ENCODE measurements around the gene NUP214. TPM values are rescaled to one million over a fixed set of nuclear protein-coding genes. Genes with fewer than 3 reads are reported as not detected.

NUP214 gene
- total and polyA plus RNA-seq, 7 donors, result 11.8 to 28.1 (median 20.1) TPM

- 76 to 90% (median 88%) methylated on average over 4 of the region's 4 CpGs for WGBS, 3 donors
- no peak overlapping the region for H3K4me3 ChIP-seq
- DNase-seq (no peak), ATAC-seq (no peak)
- peaks cover 10% of the 10 kb centered on the region for H3K4me1 ChIP-seq
- no peaks in the 10 kb centered on the region for H3K27me3 ChIP-seq (ENCODE audit: insufficient read depth in 3 of 3, low read length in 2 of 3)
- TF ChIP-seq CTCF (IDR thresholded peaks at IDR 0.05), result no peak
- peaks cover 3 to 9% of the 10 kb centered on the region in 2 donors for H3K36me3 ChIP-seq (ENCODE audit: insufficient read depth in 1 of 2, low read depth in 1 of 2)
- no peak overlapping the region for H3K27ac ChIP-seq
- intact Hi-C loops (cut with DNase I), result no loop called here
- H3K9me3 ChIP-seq, result peaks cover 7% of the 10 kb centered on the region
Observed at GRCh38 chr9:131216806-131217205, 91.4 kb downstream of the NUP214 start.

- H3K27me3 ChIP-seq (ENCODE audit: insufficient read depth in 3 of 3, low read length in 2 of 3), result no peaks in the 10 kb centered on the region
- H3K9me3 ChIP-seq, result no peaks in the 10 kb centered on the region
- no peak overlapping the region for H3K27ac ChIP-seq
- H3K4me1 ChIP-seq, result peaks cover 10% of the 10 kb centered on the region
- H3K36me3 ChIP-seq (ENCODE audit: insufficient read depth in 1 of 2, low read depth in 1 of 2), result peaks cover 3 to 11% of the 10 kb centered on the region in 2 donors
- peak; percentile 53 to 81 (median 72) for ATAC-seq
- TF ChIP-seq CTCF (IDR thresholded peaks at IDR 0.05), result no peak
- WGBS, 3 donors, result 34 to 45% (median 39%) methylated on average over 6 of the region's 6 CpGs
- intact Hi-C loops (cut with DNase I), result no loop called here
- DNase-seq, result no peak
- H3K4me3 ChIP-seq, result no peak overlapping the region
Observed at GRCh38 chr9:131217331-131218031, 92.1 kb downstream of the NUP214 start.

- ATAC-seq, result no peak
Observed at GRCh38 chr9:131218370-131218769, 93.0 kb downstream of the NUP214 start.

GRCh38 chr9:131220485-131220884, 95.1 kb downstream of the NUP214 start:
- Histone ChIP-seq H3K4me1 (peaks cover 10% of the 10 kb centered on the region), H3K9me3 (no peaks in the 10 kb centered on the region), H3K27me3 (ENCODE audit: insufficient read depth in 3 of 3, low read length in 2 of 3) (no peaks in the 10 kb centered on the region), H3K4me3 (no peak overlapping the region), H3K27ac (no peak overlapping the region), H3K36me3 (ENCODE audit: insufficient read depth in 1 of 2, low read depth in 1 of 2) (peaks cover 2 to 36% of the 10 kb centered on the region in 2 donors)
- no peak for DNase-seq
- no peak for TF ChIP-seq CTCF (IDR thresholded peaks at IDR 0.05)
- WGBS, 3 donors, result 84 to 88% (median 87%) methylated on average over 2 of the region's 2 CpGs
- intact Hi-C loops (cut with DNase I), result no loop called here
- ATAC-seq, result no peak

More at GRCh38 chr9:131218370-131218769, 93.0 kb downstream of the NUP214 start:
- Histone ChIP-seq H3K9me3 (no peaks in the 10 kb centered on the region), H3K4me3 (no peak overlapping the region), H3K27ac (no peak overlapping the region), H3K27me3 (ENCODE audit: insufficient read depth in 3 of 3, low read length in 2 of 3) (no peaks in the 10 kb centered on the region), H3K4me1 (peaks cover 10% of the 10 kb centered on the region), H3K36me3 (ENCODE audit: insufficient read depth in 1 of 2, low read depth in 1 of 2) (peaks cover 3 to 20% of the 10 kb centered on the region in 2 donors)
- DNase-seq, result no peak
- intact Hi-C loops (cut with DNase I), result no loop called here
- no peak for TF ChIP-seq CTCF (IDR thresholded peaks at IDR 0.05)
- 83 to 91% (median 87%) methylated on average over 5 of the region's 5 CpGs for WGBS, 3 donors

GRCh38 chr9:131222460-131222859, 97.1 kb downstream of the NUP214 start:
- Histone ChIP-seq H3K4me3 (no peak overlapping the region), H3K36me3 (ENCODE audit: insufficient read depth in 1 of 2, low read depth in 1 of 2) (peaks cover 0 to 36% of the 10 kb centered on the region in 2 donors), H3K27ac (no peak overlapping the region), H3K4me1 (peaks cover 12% of the 10 kb centered on the region), H3K27me3 (ENCODE audit: insufficient read depth in 3 of 3, low read length in 2 of 3) (no peaks in the 10 kb centered on the region), H3K9me3 (no peaks in the 10 kb centered on the region)
- intact Hi-C loops (cut with DNase I), result no loop called here
- no peak for ATAC-seq
- DNase-seq, result no peak
- no peak for TF ChIP-seq CTCF (IDR thresholded peaks at IDR 0.05)
- WGBS, 3 donors, result 92 to 95% (median 94%) methylated on average over 6 of the region's 6 CpGs
